A549 (cell line): ENCODE measurements around the gene TPRKB.

ENCODE experiments used
- CEBPB ChIP-seq, 2 experiments: fragments of >200 bp in 1 of 2; sonication (Bioruptor Twin) in 1 of 2; formaldehyde crosslinking in 1 of 2; IDR thresholded peaks; 2 replicates each; pipeline ENCODE4 v1.6.1; 2012 to 2016
- CHD2 ChIP-seq: fragments of 150-350 bp; IDR thresholded peaks from 2 replicates; pipeline ENCODE4 v1.6.1; 2014; ENCODE audit warnings: low read length; ENCODE audit not compliant: partially characterized antibody
- CHD4 ChIP-seq: fragments of 200-600 bp; sonication (generic); IDR thresholded peaks from 2 replicates; pipeline ENCODE4 v1.6.1; 2016; ENCODE audit warnings: antibody characterized with exemption, mild to moderate bottlenecking, borderline replicate concordance
- EP300 ChIP-seq, 2 experiments: fragments of >200 bp; sonication (Bioruptor Twin); formaldehyde crosslinking; IDR thresholded peaks; 2 replicates in 1 of 2; 3 replicates in 1 of 2; pipeline ENCODE4 v1.6.1; 2016 to 2017
- JUNB ChIP-seq: fragments of >200 bp; sonication (Bioruptor Twin); formaldehyde crosslinking; IDR thresholded peaks from 2 replicates; pipeline ENCODE4 v1.6.1; 2016
- POLR2A ChIP-seq: IDR thresholded peaks from 2 replicates; pipeline ENCODE4 v1.6.1; 2012; ENCODE audit warnings: mild to moderate bottlenecking, low read length
- POLR2AphosphoS2 ChIP-seq: conservative IDR thresholded peaks from 2 replicates; pipeline ENCODE4 v1.6.1; 2012; ENCODE audit warnings: low read length, improper control_type of control experiment, inconsistent platforms
- RARB ChIP-seq: fragments of 250-450 bp; sonication (Bioruptor Pico); IDR thresholded peaks from 2 replicates; pipeline ENCODE4 v1.8.0; 2021; ENCODE audit warnings: mild to moderate bottlenecking, moderate library complexity
- RCOR1 ChIP-seq: fragments of 150-350 bp; IDR thresholded peaks from 2 replicates; pipeline ENCODE4 v1.6.1; 2014; ENCODE audit warnings: antibody characterized with exemption, low read length, low read depth
- RNF2 ChIP-seq: fragments of 200-600 bp; sonication (generic); IDR thresholded peaks from 2 replicates; pipeline ENCODE4 v1.6.1; 2016; ENCODE audit warnings: low read depth, mild to moderate bottlenecking, antibody characterized with exemption, moderate library complexity, borderline replicate concordance
- ZFP36 ChIP-seq: fragments of 450-650 bp; IDR thresholded peaks from 2 replicates; pipeline ENCODE4 v1.6.1; 2014; ENCODE audit warnings: borderline replicate concordance; ENCODE audit not compliant: partially characterized antibody
- TF ChIP-seq, protein P1 (sequence below): fragments of >200 bp; sonication (Bioruptor Twin); formaldehyde crosslinking; IDR thresholded peaks from 3 replicates; pipeline ENCODE4 v1.5.1; 2016
- TF ChIP-seq, protein P2 (sequence below): fragments of 200-600 bp; sonication (generic); IDR thresholded peaks from 2 replicates; pipeline ENCODE4 v1.6.1; 2016; ENCODE audit warnings: antibody characterized with exemption, mild to moderate bottlenecking, moderate library complexity

DNA sequence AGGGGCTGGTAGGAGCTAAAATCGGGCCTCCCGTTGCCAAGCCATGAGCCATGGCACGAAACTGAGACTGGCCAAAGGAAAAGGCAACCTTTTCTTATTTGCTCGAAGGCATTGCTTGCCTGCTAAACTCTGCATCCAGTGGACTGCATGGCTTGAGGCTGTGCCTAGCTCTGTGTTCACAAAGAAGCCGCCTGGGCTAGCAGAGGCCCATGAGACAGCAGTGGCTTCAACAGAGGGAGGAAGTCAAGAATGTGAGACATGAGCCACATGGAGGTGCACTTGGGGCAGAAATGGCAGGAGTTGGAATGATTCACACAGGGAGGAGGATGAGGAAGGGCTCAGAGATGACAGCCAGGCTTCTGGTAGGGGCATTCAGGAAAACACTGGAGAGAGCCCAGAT is 33.5 kb downstream of the TPRKB start:
- TF ChIP-seq ZFP36 = no peak
- no peak for TF ChIP-seq RARB
- TF ChIP-seq, protein P1, sequence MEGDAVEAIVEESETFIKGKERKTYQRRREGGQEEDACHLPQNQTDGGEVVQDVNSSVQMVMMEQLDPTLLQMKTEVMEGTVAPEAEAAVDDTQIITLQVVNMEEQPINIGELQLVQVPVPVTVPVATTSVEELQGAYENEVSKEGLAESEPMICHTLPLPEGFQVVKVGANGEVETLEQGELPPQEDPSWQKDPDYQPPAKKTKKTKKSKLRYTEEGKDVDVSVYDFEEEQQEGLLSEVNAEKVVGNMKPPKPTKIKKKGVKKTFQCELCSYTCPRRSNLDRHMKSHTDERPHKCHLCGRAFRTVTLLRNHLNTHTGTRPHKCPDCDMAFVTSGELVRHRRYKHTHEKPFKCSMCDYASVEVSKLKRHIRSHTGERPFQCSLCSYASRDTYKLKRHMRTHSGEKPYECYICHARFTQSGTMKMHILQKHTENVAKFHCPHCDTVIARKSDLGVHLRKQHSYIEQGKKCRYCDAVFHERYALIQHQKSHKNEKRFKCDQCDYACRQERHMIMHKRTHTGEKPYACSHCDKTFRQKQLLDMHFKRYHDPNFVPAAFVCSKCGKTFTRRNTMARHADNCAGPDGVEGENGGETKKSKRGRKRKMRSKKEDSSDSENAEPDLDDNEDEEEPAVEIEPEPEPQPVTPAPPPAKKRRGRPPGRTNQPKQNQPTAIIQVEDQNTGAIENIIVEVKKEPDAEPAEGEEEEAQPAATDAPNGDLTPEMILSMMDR = no peak
- no peak for TF ChIP-seq CEBPB (IDR thresholded peaks at IDR 0.05)
- TF ChIP-seq, protein P2, sequence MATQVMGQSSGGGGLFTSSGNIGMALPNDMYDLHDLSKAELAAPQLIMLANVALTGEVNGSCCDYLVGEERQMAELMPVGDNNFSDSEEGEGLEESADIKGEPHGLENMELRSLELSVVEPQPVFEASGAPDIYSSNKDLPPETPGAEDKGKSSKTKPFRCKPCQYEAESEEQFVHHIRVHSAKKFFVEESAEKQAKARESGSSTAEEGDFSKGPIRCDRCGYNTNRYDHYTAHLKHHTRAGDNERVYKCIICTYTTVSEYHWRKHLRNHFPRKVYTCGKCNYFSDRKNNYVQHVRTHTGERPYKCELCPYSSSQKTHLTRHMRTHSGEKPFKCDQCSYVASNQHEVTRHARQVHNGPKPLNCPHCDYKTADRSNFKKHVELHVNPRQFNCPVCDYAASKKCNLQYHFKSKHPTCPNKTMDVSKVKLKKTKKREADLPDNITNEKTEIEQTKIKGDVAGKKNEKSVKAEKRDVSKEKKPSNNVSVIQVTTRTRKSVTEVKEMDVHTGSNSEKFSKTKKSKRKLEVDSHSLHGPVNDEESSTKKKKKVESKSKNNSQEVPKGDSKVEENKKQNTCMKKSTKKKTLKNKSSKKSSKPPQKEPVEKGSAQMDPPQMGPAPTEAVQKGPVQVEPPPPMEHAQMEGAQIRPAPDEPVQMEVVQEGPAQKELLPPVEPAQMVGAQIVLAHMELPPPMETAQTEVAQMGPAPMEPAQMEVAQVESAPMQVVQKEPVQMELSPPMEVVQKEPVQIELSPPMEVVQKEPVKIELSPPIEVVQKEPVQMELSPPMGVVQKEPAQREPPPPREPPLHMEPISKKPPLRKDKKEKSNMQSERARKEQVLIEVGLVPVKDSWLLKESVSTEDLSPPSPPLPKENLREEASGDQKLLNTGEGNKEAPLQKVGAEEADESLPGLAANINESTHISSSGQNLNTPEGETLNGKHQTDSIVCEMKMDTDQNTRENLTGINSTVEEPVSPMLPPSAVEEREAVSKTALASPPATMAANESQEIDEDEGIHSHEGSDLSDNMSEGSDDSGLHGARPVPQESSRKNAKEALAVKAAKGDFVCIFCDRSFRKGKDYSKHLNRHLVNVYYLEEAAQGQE = no peak
- no peak for TF ChIP-seq RNF2
- no peak for TF ChIP-seq JUNB
- TF ChIP-seq POLR2AphosphoS2 = no peak
- no peak for TF ChIP-seq POLR2A
- TF ChIP-seq CHD4 = no peak
- no peak for TF ChIP-seq CHD2
- no peak for TF ChIP-seq EP300 (IDR thresholded peaks at IDR 0.05)
- TF ChIP-seq RCOR1 = no peak
